T-cell (primary cell): ENCODE data around the gene AGPS. TPM values are rescaled to one million over a fixed set of nuclear protein-coding genes. Genes with fewer than 3 reads are reported as not detected.

ENCODE experiments used
- ATAC-seq, 4 experiments: fragments of 200-7000 bp in 3 of 4; fragments of 150-1000 bp in 1 of 4; cut with Tn5 transposase; replicated peaks in 1 of 4; 1 replicate in 3 of 4; 2 replicates in 1 of 4; pipeline ENCODE4 v1.10.0; 2021; ENCODE audit warnings: moderate library complexity in 3 of 4, mild to moderate bottlenecking in 2 of 4, moderate number of reproducible peaks in 1 of 4
- CTCF ChIA-PET, 2 donors: fragments of 300-600 bp; sonication (Branson Sonifier 250); formaldehyde crosslinking; loops; one replicate each; lab custom pipeline; 2022; ENCODE audit warnings: antibody characterized with exemption in 2 of 2; lab: Charles Lee
- POLR2A ChIA-PET, 2 donors: fragments of 300-600 bp; sonication (Branson Sonifier 250); formaldehyde crosslinking; loops; one replicate each; lab custom pipeline; 2022; ENCODE audit warnings: antibody characterized with exemption in 2 of 2; lab: Charles Lee
- DNase-seq, 35 experiments: peaks; one replicate each; pipeline versions ENCODE4 v3.0.0 to v3.0.0-alpha.2; 2013 to 2023
- H3K27ac ChIP-seq: one replicate; pipeline ENCODE4 v1.5.1; 2013; ENCODE audit warnings: low read length
- H3K27me3 ChIP-seq, 2 experiments: replicated peaks in 1 of 2; 1 replicate in 1 of 2; 2 replicates in 1 of 2; pipeline versions ENCODE4 v1.6.1 to v1.7.0; 2013; ENCODE audit warnings: low read length in 1 of 2, mixed read lengths in 1 of 2; ENCODE audit not compliant: control insufficient read depth in 2 of 2, insufficient read depth in 2 of 2; ENCODE audit errors: extremely low read depth in 1 of 2
- H3K36me3 ChIP-seq, 2 donors: 1 replicate in 1 of 2; 2 replicates in 1 of 2; pipeline versions ENCODE4 v1.6.1 to v1.7.0; 2013; ENCODE audit warnings: low read length in 1 of 2; ENCODE audit not compliant: control insufficient read depth in 2 of 2, insufficient read depth in 1 of 2; ENCODE audit errors: extremely low read depth in 1 of 2
- H3K4me1 ChIP-seq, 2 experiments: 1 replicate in 1 of 2; 2 replicates in 1 of 2; pipeline versions ENCODE4 v1.6.1 to v1.7.0; 2013; ENCODE audit warnings: low read length in 2 of 2, mixed read lengths in 1 of 2; ENCODE audit not compliant: insufficient read depth in 2 of 2, control insufficient read depth in 1 of 2; ENCODE audit errors: extremely low read depth in 1 of 2
- H3K4me3 ChIP-seq, 2 donors: 1 replicate in 1 of 2; 2 replicates in 1 of 2; pipeline versions ENCODE4 v1.5.1 to v1.7.0; 2013; ENCODE audit warnings: mild to moderate bottlenecking in 2 of 2, low read length in 1 of 2, moderate library complexity in 1 of 2; ENCODE audit not compliant: control insufficient read depth in 1 of 2; ENCODE audit errors: extremely low read depth in 1 of 2
- H3K9me3 ChIP-seq: 2 replicates; pipeline ENCODE4 v1.7.0; 2013
- H3K27ac Mint-ChIP-seq, 2 donors: one replicate each; pipeline ENCODE4 v1.8.0; 2020 to 2021; ENCODE audit warnings: mild to moderate bottlenecking in 2 of 2, mixed read lengths in 2 of 2
- H3K27me3 Mint-ChIP-seq, 2 donors: one replicate each; pipeline ENCODE4 v1.8.0; 2021 to 2022; ENCODE audit warnings: mixed read lengths in 2 of 2
- H3K36me3 Mint-ChIP-seq: one replicate; pipeline ENCODE4 v1.8.0; 2021; ENCODE audit warnings: mixed read lengths
- H3K4me1 Mint-ChIP-seq, 3 donors: one replicate each; pipeline ENCODE4 v1.8.0; 2020 to 2022; ENCODE audit warnings: mixed read lengths in 3 of 3, mild to moderate bottlenecking in 1 of 3
- H3K4me3 Mint-ChIP-seq, 3 donors: one replicate each; pipeline ENCODE4 v1.8.0; 2020 to 2022; ENCODE audit warnings: mild to moderate bottlenecking in 3 of 3, mixed read lengths in 3 of 3, moderate library complexity in 3 of 3
- H3K9me3 Mint-ChIP-seq, 3 donors: one replicate each; pipeline ENCODE4 v1.8.0; 2020 to 2022; ENCODE audit warnings: mixed read lengths in 3 of 3
- WGBS: methylation state at CpG from one replicate; pipeline ENCODE4 v1.1.5; 2013; ENCODE audit warnings: missing lambda C conversion rate; ENCODE audit not compliant: insufficient coverage; 5-methylcytosine and 5-hydroxymethylcytosine counted together
- total RNA-seq, 35 experiments: library from RNA in 6 of 35; stranded (reverse) in 6 of 35; fragments of 120-200 nt in 1 of 35; gene quantifications; one replicate each; pipeline versions ENCODE4 v1.2.1 to v1.2.4 and lab custom pipeline; 2013 to 2026

AGPS gene
- total RNA-seq, 5 donors from 2014 or later (not counting 1 experiment from before 2014, with no cell fraction given) = 26.1 to 32.3 (median 29.6) TPM

DNA sequence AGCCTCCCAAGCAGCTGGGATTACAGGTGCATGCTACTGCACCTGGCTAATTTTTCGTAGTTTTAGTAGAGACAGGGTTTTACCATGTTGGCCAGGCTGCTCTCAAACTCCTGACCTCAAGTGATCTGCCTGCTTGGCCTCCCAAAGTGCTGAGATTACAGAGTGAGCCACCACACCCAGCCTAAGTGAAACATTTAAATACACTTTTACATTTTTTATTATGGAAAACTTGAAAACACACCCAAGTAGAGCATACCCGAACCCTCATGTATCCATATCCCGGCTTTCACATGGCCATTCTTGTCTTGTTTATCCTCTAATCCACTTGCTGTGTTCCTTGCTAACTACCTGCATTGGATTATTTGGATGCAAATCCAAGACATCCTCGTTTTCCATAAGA lies 13.2 kb upstream of the AGPS start:
- no peak for ATAC-seq

DNA sequence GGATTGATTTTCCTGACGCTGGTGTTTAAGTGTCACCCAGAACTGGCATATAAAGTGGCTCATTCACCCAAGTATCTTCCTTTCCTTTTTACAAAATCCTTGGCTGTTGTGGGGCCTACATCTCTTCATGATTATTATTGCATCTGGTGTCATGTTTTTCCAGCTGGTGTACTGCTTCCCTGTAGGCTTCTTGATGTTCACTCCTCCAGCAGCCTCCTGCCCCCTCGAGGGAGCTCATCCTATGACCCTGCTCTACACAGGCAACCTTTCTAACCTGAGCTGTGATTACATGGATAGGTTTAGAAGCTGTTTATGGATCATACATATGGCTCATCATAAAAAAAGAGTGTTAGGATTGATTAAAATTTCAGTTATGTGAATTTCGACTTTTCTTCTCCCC lies 12.4 kb upstream of the AGPS start:
- CTCF ChIA-PET = interaction anchor here (0.6 to 1.2 kb wide), 6 partner anchors 11 to 1249 kb away, joined by 3 to 6 read pairs (median 4); no protein-coding TSS in a partner anchor

More for the DNA sequence above, 13.2 kb upstream of the AGPS start:
- Mint-ChIP-seq H3K9me3 (peaks cover 0 to 3% (median 0%) of the 10 kb centered on the region in 3 donors), H3K4me3 (no peak overlapping the region), H3K36me3 (peaks cover 28% of the 10 kb centered on the region), H3K27ac (no peak overlapping the region), H3K27me3 (no peaks in the 10 kb centered on the region), H3K4me1 (no peaks in the 10 kb centered on the region)
- no peak overlapping the region for H3K4me3 ChIP-seq
- WGBS = 100% methylated on average over 3 of the region's 4 CpGs
- ChIA-PET CTCF (interaction anchor here (0.6 to 1.0 kb wide), 2 partner anchors 36 to 1248 kb away, joined by 3 to 5 read pairs; no protein-coding TSS in a partner anchor), POLR2A (interaction anchor here in 1 of 2 donors (0.6 kb wide), 1 partner anchor 12 kb away, joined by 4 read pairs; no protein-coding TSS in a partner anchor)
- peaks cover 0 to 4% of the 10 kb centered on the region in 2 donors for H3K36me3 ChIP-seq
- H3K4me1 ChIP-seq = no peaks in the 10 kb centered on the region
- no peak overlapping the region for H3K27ac ChIP-seq
- no peak for DNase-seq
- H3K9me3 ChIP-seq = no peaks in the 10 kb centered on the region
- no peaks in the 10 kb centered on the region for H3K27me3 ChIP-seq

DNA sequence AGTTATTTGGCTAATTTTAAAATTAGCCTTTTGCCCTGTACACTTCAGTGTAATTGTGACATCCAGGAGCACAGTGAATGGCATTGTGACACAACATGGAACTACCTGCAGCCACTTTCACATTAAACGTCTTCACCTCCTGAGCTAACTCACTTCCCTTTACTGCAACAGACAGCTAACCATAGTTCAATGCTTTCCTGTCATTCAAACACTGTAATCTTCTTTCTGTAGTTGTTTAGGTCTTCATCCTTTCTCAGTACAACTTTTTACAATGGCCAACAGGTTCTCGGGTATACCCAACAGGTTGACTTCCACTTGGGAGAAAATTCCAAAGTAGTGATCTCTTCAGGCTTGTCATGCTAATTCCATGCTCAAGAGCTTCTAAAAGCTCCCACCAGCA lies 8.6 kb upstream of the AGPS start:
- ChIA-PET POLR2A (no interaction called here), CTCF (interaction anchor here in 1 of 2 donors (0.6 to 1.5 kb wide), 2 partner anchors 50 to 282 kb away, joined by 3 read pairs; no protein-coding TSS in a partner anchor)
- Mint-ChIP-seq H3K4me1 (peaks cover 2 to 10% (median 9%) of the 10 kb centered on the region in 3 donors), H3K27me3 (no peaks in the 10 kb centered on the region), H3K9me3 (no peaks in the 10 kb centered on the region), H3K4me3 (no peak overlapping the region), H3K36me3 (peaks cover 21% of the 10 kb centered on the region), H3K27ac (no peak overlapping the region)
- no peaks in the 10 kb centered on the region for H3K27me3 ChIP-seq
- no peak overlapping the region for H3K4me3 ChIP-seq
- H3K27ac ChIP-seq = no peak overlapping the region
- WGBS = 50% methylated on average over 2 of the region's 2 CpGs
- peaks cover 0 to 4% of the 10 kb centered on the region in 2 donors for H3K36me3 ChIP-seq
- ATAC-seq (no peak), DNase-seq (no peak)
- H3K9me3 ChIP-seq = no peaks in the 10 kb centered on the region
- H3K4me1 ChIP-seq = no peaks in the 10 kb centered on the region

More for the DNA sequence above, 12.4 kb upstream of the AGPS start:
- no peak overlapping the region for H3K27ac Mint-ChIP-seq
- H3K36me3 Mint-ChIP-seq = peaks cover 26% of the 10 kb centered on the region
- Histone ChIP-seq H3K27ac (no peak overlapping the region), H3K4me3 (no peak overlapping the region), H3K36me3 (peaks cover 0 to 4% of the 10 kb centered on the region in 2 donors), H3K9me3 (no peaks in the 10 kb centered on the region), H3K4me1 (no peaks in the 10 kb centered on the region), H3K27me3 (no peaks in the 10 kb centered on the region)
- WGBS = no CpG with 5 or more reads among the region's 3 CpGs
- peaks cover 0 to 1% (median 0%) of the 10 kb centered on the region in 3 donors for H3K9me3 Mint-ChIP-seq
- no peak overlapping the region for H3K4me3 Mint-ChIP-seq
- H3K4me1 Mint-ChIP-seq = no peaks in the 10 kb centered on the region
- ATAC-seq (no peak), DNase-seq (no peak)
- H3K27me3 Mint-ChIP-seq = no peaks in the 10 kb centered on the region
- POLR2A ChIA-PET = interaction anchor here in 1 of 2 donors (0.6 kb wide), 1 partner anchor 11 kb away, joined by 3 read pairs; no protein-coding TSS in a partner anchor

DNA sequence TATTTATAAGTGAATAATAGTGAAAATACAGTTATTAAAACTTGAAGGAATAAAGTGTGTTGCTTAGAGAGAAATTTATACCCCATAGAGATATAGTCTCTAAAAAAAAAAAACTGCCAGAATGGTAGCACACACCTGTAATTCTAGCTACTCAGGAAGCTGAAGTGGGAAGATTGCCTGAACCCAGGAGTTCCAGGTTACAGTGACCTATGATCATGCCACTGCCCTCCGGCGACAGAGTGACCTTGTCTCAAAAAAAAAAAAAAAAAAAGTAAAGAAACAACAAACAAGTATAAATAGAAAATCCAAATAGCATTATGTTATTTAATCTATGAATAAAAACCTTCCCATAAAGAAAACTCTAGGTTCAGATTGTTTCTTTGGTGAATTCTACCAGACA lies 7.4 kb upstream of the AGPS start:
- no peak for ATAC-seq
- no peaks in the 10 kb centered on the region for H3K9me3 Mint-ChIP-seq
- ChIA-PET POLR2A (no interaction called here), CTCF (interaction anchor here in 1 of 2 donors (0.6 to 1.5 kb wide), 3 partner anchors 8 to 1637 kb away, joined by 3 to 7 read pairs (median 3); no protein-coding TSS in a partner anchor)
- H3K27ac Mint-ChIP-seq = no peak overlapping the region
- H3K27me3 Mint-ChIP-seq = no peaks in the 10 kb centered on the region
- Histone ChIP-seq H3K27me3 (no peaks in the 10 kb centered on the region), H3K9me3 (no peaks in the 10 kb centered on the region), H3K27ac (no peak overlapping the region), H3K36me3 (peaks cover 0 to under 1% of the 10 kb centered on the region in 2 donors), H3K4me3 (no peak overlapping the region), H3K4me1 (no peaks in the 10 kb centered on the region)
- no peak overlapping the region for H3K4me3 Mint-ChIP-seq
- no peak for DNase-seq
- no CpG with 5 or more reads among the region's 2 CpGs for WGBS
- peaks cover 2 to 17% (median 13%) of the 10 kb centered on the region in 3 donors for H3K4me1 Mint-ChIP-seq
- H3K36me3 Mint-ChIP-seq = peaks cover 16% of the 10 kb centered on the region

DNA sequence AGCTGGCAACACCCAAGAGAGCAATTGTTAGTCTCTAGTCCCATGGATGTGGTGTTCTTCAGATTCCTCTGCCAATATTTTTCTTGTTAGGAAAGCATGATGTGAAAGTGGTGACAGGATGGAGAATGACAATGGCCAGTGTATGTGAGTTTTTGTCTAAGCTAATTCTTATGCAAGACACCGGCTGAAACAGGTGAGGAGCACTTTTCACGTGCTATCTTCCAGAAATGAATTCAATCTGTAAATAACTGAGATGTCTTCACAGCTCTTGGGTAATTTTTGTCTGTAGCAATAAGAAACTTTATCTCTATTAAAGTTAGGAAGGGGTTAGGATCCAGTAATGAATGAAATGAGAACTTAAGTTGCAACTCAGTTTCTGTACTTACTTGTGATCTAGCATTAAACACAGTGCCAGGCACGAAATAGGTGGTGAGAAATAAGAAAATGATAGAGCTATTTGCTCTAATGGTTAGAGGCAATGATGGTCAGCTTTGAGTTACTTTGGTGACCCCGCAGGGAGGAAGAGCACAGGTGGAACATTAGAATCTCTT lies 676 bp upstream of the AGPS start:
- ChIA-PET CTCF (interaction anchor here (0.6 to 2.8 kb wide), 9 partner anchors 9 to 228 kb away, joined by 4 to 16 read pairs (median 6); partner anchors contain the start of gene NFE2L2 (in 1 of the 2)), POLR2A (interaction anchor here (0.6 to 1.0 kb wide), 4 partner anchors 12 to 128 kb away, joined by 3 read pairs; no protein-coding TSS in a partner anchor)
- WGBS = 52% methylated on average over 2 of the region's 4 CpGs
- no peaks in the 10 kb centered on the region for H3K36me3 ChIP-seq
- peaks cover 15 to 16% of the 10 kb centered on the region in 2 experiments for H3K4me1 ChIP-seq
- peak in 1 of 35 experiments; percentile 5 for DNase-seq
- no peaks in the 10 kb centered on the region for H3K27me3 Mint-ChIP-seq
- H3K27ac ChIP-seq = peak overlapping the region; percentile 40
- H3K9me3 ChIP-seq = no peaks in the 10 kb centered on the region
- peaks cover 6% of the 10 kb centered on the region for H3K36me3 Mint-ChIP-seq
- no peak for ATAC-seq
- H3K27me3 ChIP-seq = no peaks in the 10 kb centered on the region
- H3K4me3 ChIP-seq = peak overlapping the region; percentile 59 to 94
- H3K4me3 Mint-ChIP-seq = peak overlapping the region; percentile 84 to 94 (median 91)
- no peaks in the 10 kb centered on the region for H3K9me3 Mint-ChIP-seq
- peak overlapping the region in 1 of 2 donors; percentile 87 for H3K27ac Mint-ChIP-seq
- H3K4me1 Mint-ChIP-seq = peaks cover 46 to 67% (median 59%) of the 10 kb centered on the region in 3 donors

DNA sequence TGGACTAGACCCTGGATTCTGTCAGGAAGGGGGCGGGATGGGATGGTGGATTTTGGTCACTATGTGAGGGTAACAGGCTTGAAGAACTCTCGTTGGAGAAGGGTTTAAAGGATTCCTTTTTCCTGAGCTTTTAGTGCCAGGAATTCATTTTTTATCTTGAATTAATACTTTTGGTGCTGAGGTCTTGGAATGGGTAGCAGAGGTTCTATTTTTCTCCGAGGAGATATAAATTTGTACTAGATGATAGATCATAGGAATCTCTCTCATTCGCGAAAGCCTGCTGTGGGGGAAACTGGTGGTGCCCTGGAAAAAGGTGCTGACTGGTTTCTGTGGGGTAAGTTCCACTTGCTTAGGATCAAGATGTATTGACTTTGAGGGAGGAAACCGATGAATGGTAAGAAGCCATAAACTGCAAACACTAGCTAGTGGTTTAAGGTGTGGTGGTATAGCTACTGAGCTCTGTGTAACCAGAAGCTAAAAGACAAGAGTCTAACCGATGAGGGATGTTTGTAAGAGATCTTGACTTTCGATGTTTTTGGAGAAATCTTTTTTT lies 706 bp downstream of the AGPS start:
- Mint-ChIP-seq H3K9me3 (no peaks in the 10 kb centered on the region), H3K4me1 (peaks cover 58 to 72% (median 64%) of the 10 kb centered on the region in 3 donors), H3K27me3 (no peaks in the 10 kb centered on the region), H3K4me3 (peak overlapping the region; percentile 84 to 94 (median 91)), H3K27ac (peak overlapping the region; percentile 56 to 87), H3K36me3 (peaks cover 10% of the 10 kb centered on the region)
- ChIA-PET POLR2A (interaction anchor here (0.5 to 1.2 kb wide), 11 partner anchors 23 to 306 kb away, joined by 3 to 9 read pairs (median 6); partner anchors contain the start of gene NFE2L2 (in 1 of the 2)), CTCF (interaction anchor here (0.6 to 2.8 kb wide), 17 partner anchors 8 to 333 kb away, joined by 3 to 16 read pairs (median 4); partner anchors contain the start of gene NFE2L2 (in 1 of the 2))
- 8% methylated on average over 6 of the region's 8 CpGs for WGBS
- H3K36me3 ChIP-seq = no peaks in the 10 kb centered on the region
- H3K4me3 ChIP-seq = peak overlapping the region; percentile 59 to 94
- peak in 1 of 4 experiments; percentile 36 for ATAC-seq
- DNase-seq = peak in 5 of 35 experiments; percentile 4 to 34 (median 5)
- H3K27me3 ChIP-seq = no peaks in the 10 kb centered on the region
- H3K9me3 ChIP-seq = no peaks in the 10 kb centered on the region
- peaks cover 17 to 18% of the 10 kb centered on the region in 2 experiments for H3K4me1 ChIP-seq
- peak overlapping the region; percentile 5 for H3K27ac ChIP-seq
